WTC11 (cell line): ENCODE results near the gene CLEC16A. TPM values are rescaled to one million over a fixed set of nuclear protein-coding genes. Genes with fewer than 3 reads are reported as not detected.

Experiments
- ATAC-seq: fragments of 200-7000 bp; cut with Tn5 transposase; 2 replicates; pipeline ENCODE4 v1.10.0; 2021; ENCODE audit warnings: mild to moderate bottlenecking, moderate library complexity
- CTCF ChIA-PET: fragments of 300-600 bp; sonication (Branson Sonifier 250); formaldehyde crosslinking; loops from one replicate; lab custom pipeline; 2021; ENCODE audit warnings: antibody characterized with exemption; lab: Charles Lee
- POLR2A ChIA-PET: fragments of 350-600 bp; sonication (Branson Sonifier 250); formaldehyde crosslinking; loops from one replicate; lab custom pipeline; 2021; ENCODE audit warnings: antibody characterized with exemption; lab: Charles Lee
- DNase-seq: peaks from one replicate; pipeline ENCODE4 v3.0.0; 2021; ENCODE audit warnings: low spot score
- H3K27ac Mint-ChIP-seq: 2 replicates; pipeline ENCODE4 v1.8.0; 2021; ENCODE audit warnings: mixed read lengths
- H3K27me3 Mint-ChIP-seq: 2 replicates; pipeline ENCODE4 v1.8.0; 2021; ENCODE audit warnings: low read depth, mild to moderate bottlenecking, moderate library complexity, mixed read lengths
- H3K36me3 Mint-ChIP-seq: 2 replicates; pipeline ENCODE4 v1.8.0; 2021; ENCODE audit warnings: mixed read lengths
- H3K4me1 Mint-ChIP-seq: 2 replicates; pipeline ENCODE4 v1.8.0; 2022; ENCODE audit warnings: mixed read lengths
- H3K4me3 Mint-ChIP-seq: 2 replicates; pipeline ENCODE4 v1.8.0; 2021; ENCODE audit warnings: mild to moderate bottlenecking, moderate library complexity, mixed read lengths
- H3K9me3 Mint-ChIP-seq: 2 replicates; pipeline ENCODE4 v1.8.0; 2021; ENCODE audit warnings: mixed read lengths
- CREB1 ChIP-seq: sonication (generic); formaldehyde crosslinking; IDR thresholded peaks from 2 replicates; pipeline ENCODE4 v1.8.0; 2023; ENCODE audit warnings: mild to moderate bottlenecking, missing genetic modification reagents
- IRF1 ChIP-seq: sonication (generic); formaldehyde crosslinking; IDR thresholded peaks from 2 replicates; pipeline ENCODE4 v1.8.0; 2023; ENCODE audit warnings: missing genetic modification reagents
- IRF2 ChIP-seq: sonication (generic); formaldehyde crosslinking; IDR thresholded peaks from 2 replicates; pipeline ENCODE4 v1.8.0; 2022; ENCODE audit warnings: low read depth, missing genetic modification reagents, borderline replicate concordance
- JAZF1 ChIP-seq: fragments of 250-450 bp; sonication (Bioruptor Pico); IDR thresholded peaks from 2 replicates; pipeline ENCODE4 v1.9.0; 2021; ENCODE audit warnings: moderate library complexity, mild to moderate bottlenecking, inconsistent platforms
- MAX ChIP-seq: sonication (generic); formaldehyde crosslinking; IDR thresholded peaks from 2 replicates; pipeline ENCODE4 v1.8.0; 2022; ENCODE audit warnings: mild to moderate bottlenecking, missing genetic modification reagents
- SOX15 ChIP-seq: fragments of 250-450 bp; sonication (Bioruptor Pico); IDR thresholded peaks from 2 replicates; pipeline ENCODE4 v1.9.0; 2021; ENCODE audit warnings: mild to moderate bottlenecking
- TCF7 ChIP-seq: sonication (generic); formaldehyde crosslinking; IDR thresholded peaks from 2 replicates; pipeline ENCODE4 v1.8.0; 2022; ENCODE audit warnings: mild to moderate bottlenecking, low read depth, missing genetic modification reagents, moderate library complexity
- ZBTB21 ChIP-seq: sonication (generic); formaldehyde crosslinking; IDR thresholded peaks from 2 replicates; pipeline ENCODE4 v1.8.1; 2023; ENCODE audit warnings: mild to moderate bottlenecking, missing genetic modification reagents, borderline replicate concordance
- ZNF219 ChIP-seq: sonication (generic); formaldehyde crosslinking; IDR thresholded peaks from 2 replicates; pipeline ENCODE4 v1.8.0; 2023; ENCODE audit warnings: missing genetic modification reagents, mild to moderate bottlenecking, borderline replicate concordance
- ZNF281 ChIP-seq: sonication (generic); formaldehyde crosslinking; IDR thresholded peaks from 2 replicates; pipeline ENCODE4 v1.8.0; 2023; ENCODE audit warnings: mild to moderate bottlenecking, missing genetic modification reagents
- ZNF416 ChIP-seq: fragments of 250-450 bp; sonication (Bioruptor Pico); IDR thresholded peaks from 2 replicates; pipeline ENCODE4 v1.9.0; 2021; ENCODE audit warnings: mild to moderate bottlenecking, inconsistent platforms
- ZNF532 ChIP-seq: fragments of 250-450 bp; sonication (Bioruptor Pico); IDR thresholded peaks from 2 replicates; pipeline ENCODE4 v1.9.0; 2021; ENCODE audit warnings: mild to moderate bottlenecking, borderline replicate concordance
- total RNA-seq: library from RNA; stranded (reverse); gene quantifications from 3 replicates; pipeline ENCODE4 v1.2.3, GENCODE V29; 2021

CLEC16A gene
- total RNA-seq, 1 experiment from 2014 or later = 14.4 TPM

GRCh38 chr16:10936272-10936984, 7.9 kb upstream of the CLEC16A start:
- H3K9me3 Mint-ChIP-seq = no peaks in the 10 kb centered on the region
- H3K27ac Mint-ChIP-seq = no peak overlapping the region
- no peaks in the 10 kb centered on the region for H3K27me3 Mint-ChIP-seq
- DNase-seq (no peak), ATAC-seq (no peak)
- POLR2A ChIA-PET = no interaction called here
- CTCF ChIA-PET = interaction anchor here (1.1 to 2.5 kb wide), 3 partner anchors 13 to 18 kb away, joined by 4 to 18 read pairs (median 7); no protein-coding TSS in a partner anchor
- H3K4me1 Mint-ChIP-seq = peaks cover 23% of the 10 kb centered on the region
- H3K36me3 Mint-ChIP-seq = peaks cover 16% of the 10 kb centered on the region; the same call in 1 of the 2 replicates
- no peak for TF ChIP-seq ZNF416 (CRISPR knock-in tag)
- TF ChIP-seq IRF1 (CRISPR knock-in tag) = no peak
- no peak for TF ChIP-seq SOX15 (CRISPR knock-in tag)
- TF ChIP-seq ZBTB21 = no peak
- no peak for TF ChIP-seq MAX (CRISPR knock-in tag)
- TF ChIP-seq IRF2 (CRISPR knock-in tag) = no peak
- no peak for TF ChIP-seq ZNF281
- no peak for TF ChIP-seq JAZF1 (CRISPR knock-in tag)
- no peak for TF ChIP-seq TCF7
- TF ChIP-seq, all 79 proteins: peak for 0
- H3K4me3 Mint-ChIP-seq = no peak overlapping the region

GRCh38 chr16:10937068-10937859, 7.1 kb upstream of the CLEC16A start:
- no peak for DNase-seq
- ATAC-seq = no peak
- H3K4me3 Mint-ChIP-seq = no peak overlapping the region
- TF ChIP-seq ZNF219 = no peak
- TF ChIP-seq ZNF532 (CRISPR knock-in tag) = no peak
- H3K27me3 Mint-ChIP-seq = no peaks in the 10 kb centered on the region
- no peak overlapping the region for H3K27ac Mint-ChIP-seq
- H3K4me1 Mint-ChIP-seq = peaks cover 23% of the 10 kb centered on the region
- ChIA-PET CTCF (interaction anchor here (1.1 to 2.5 kb wide), 3 partner anchors 12 to 19 kb away, joined by 3 to 18 read pairs (median 7); no protein-coding TSS in a partner anchor), POLR2A (no interaction called here)
- peaks cover 16% of the 10 kb centered on the region; the same call in 1 of the 2 replicates for H3K36me3 Mint-ChIP-seq
- H3K9me3 Mint-ChIP-seq = no peaks in the 10 kb centered on the region

- ATAC-seq = no peak
- H3K27me3 Mint-ChIP-seq = peaks cover 1% of the 10 kb centered on the region; the same call in 1 of the 2 replicates
- POLR2A ChIA-PET = no interaction called here
- peaks cover 16% of the 10 kb centered on the region; the same call in 1 of the 2 replicates for H3K36me3 Mint-ChIP-seq
- TF ChIP-seq CREB1 (CRISPR knock-in tag) = no peak
- TF ChIP-seq, all 79 proteins: peak for 0
- DNase-seq = no peak
- peaks cover 30% of the 10 kb centered on the region for H3K4me1 Mint-ChIP-seq
- H3K4me3 Mint-ChIP-seq = no peak overlapping the region
- no peaks in the 10 kb centered on the region for H3K9me3 Mint-ChIP-seq
- H3K27ac Mint-ChIP-seq = no peak overlapping the region
- CTCF ChIA-PET = no interaction called here
Observed at GRCh38 chr16:10938321-10938720, 6.0 kb upstream of the CLEC16A start.
